ENCODE results near the gene TMPRSS6.

DNA sequence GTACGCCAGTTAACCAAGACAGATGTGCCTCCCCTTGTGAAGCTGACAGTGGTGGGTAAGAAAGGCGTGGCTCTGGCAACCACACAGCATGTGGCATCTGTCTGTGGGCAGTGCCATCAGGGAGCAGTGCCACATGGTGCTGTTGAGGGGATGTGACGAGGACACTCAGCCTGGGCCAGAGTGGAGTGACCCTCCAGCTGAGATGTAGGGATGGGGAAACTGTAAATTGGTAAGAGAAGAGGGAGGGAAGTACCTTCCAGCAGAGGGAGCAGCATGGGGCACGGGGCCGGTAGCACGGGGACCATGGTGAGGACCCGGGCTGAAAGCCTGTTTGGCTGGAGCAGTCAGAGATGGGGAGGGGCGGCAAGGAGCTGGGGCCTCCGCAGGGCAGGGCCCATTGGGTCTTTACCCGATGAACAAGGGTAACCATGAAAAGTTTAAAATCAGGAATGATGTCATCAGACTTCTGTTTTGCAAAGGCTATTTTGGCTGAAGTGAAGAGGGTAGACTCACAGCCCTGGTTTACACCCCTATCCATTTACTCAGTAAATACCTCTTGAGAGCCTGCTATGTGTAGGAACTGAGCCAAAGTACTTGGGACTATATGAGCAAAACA lies 10.4 kb downstream of the TMPRSS6 start:
- TF ChIP-seq, protein P1, sequence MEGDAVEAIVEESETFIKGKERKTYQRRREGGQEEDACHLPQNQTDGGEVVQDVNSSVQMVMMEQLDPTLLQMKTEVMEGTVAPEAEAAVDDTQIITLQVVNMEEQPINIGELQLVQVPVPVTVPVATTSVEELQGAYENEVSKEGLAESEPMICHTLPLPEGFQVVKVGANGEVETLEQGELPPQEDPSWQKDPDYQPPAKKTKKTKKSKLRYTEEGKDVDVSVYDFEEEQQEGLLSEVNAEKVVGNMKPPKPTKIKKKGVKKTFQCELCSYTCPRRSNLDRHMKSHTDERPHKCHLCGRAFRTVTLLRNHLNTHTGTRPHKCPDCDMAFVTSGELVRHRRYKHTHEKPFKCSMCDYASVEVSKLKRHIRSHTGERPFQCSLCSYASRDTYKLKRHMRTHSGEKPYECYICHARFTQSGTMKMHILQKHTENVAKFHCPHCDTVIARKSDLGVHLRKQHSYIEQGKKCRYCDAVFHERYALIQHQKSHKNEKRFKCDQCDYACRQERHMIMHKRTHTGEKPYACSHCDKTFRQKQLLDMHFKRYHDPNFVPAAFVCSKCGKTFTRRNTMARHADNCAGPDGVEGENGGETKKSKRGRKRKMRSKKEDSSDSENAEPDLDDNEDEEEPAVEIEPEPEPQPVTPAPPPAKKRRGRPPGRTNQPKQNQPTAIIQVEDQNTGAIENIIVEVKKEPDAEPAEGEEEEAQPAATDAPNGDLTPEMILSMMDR (IDR thresholded peaks at IDR 0.05; ENCODE audit: insufficient read depth, low read length, poor library complexity, severe bottlenecking), result no peak
- TF ChIP-seq EZH2phosphoT487 (conservative IDR thresholded peaks at IDR 0.05; ENCODE audit: low read length), result no peak

Measured in SU-DHL-6 (cell line).